GM23248 (cell line): ENCODE results near the gene EXOC2. TPM values are rescaled to one million over a fixed set of nuclear protein-coding genes. Genes with fewer than 3 reads are reported as not detected.

ENCODE experiments used
- DNase-seq: peaks from one replicate; pipeline ENCODE4 v3.0.0-alpha.2; 2015
- H2AFZ ChIP-seq: fragments of 200-600 bp; sonication (generic); 2 replicates; pipeline ENCODE4 v1.6.1; 2016; ENCODE audit warnings: antibody characterized with exemption
- H3F3A ChIP-seq: fragments of 200-600 bp; sonication (generic); 2 replicates; pipeline ENCODE4 v1.6.1; 2016; ENCODE audit warnings: mild to moderate bottlenecking, antibody characterized with exemption, mixed run types; ENCODE audit not compliant: insufficient read depth
- H3K27ac ChIP-seq: fragments of 200-600 bp; sonication (generic); 2 replicates; pipeline ENCODE4 v1.5.1; 2016; ENCODE audit warnings: mild to moderate bottlenecking
- H3K27me3 ChIP-seq: fragments of 200-600 bp; sonication (generic); replicated peaks from 2 replicates; pipeline ENCODE4 v1.6.1; 2016; ENCODE audit warnings: mild to moderate bottlenecking; ENCODE audit not compliant: insufficient read depth
- H3K36me3 ChIP-seq: fragments of 200-600 bp; sonication (generic); 2 replicates; pipeline ENCODE4 v1.6.1; 2016; ENCODE audit warnings: low read depth, mild to moderate bottlenecking
- H3K4me1 ChIP-seq: fragments of 200-600 bp; sonication (generic); 2 replicates; pipeline ENCODE4 v1.6.1; 2016; ENCODE audit warnings: mild to moderate bottlenecking; ENCODE audit not compliant: insufficient read depth
- H3K4me2 ChIP-seq: fragments of 200-600 bp; sonication (generic); one replicate; pipeline ENCODE4 v1.6.1; 2016; ENCODE audit warnings: mild to moderate bottlenecking; ENCODE audit not compliant: unreplicated experiment
- H3K4me3 ChIP-seq: fragments of 200-600 bp; sonication (generic); 2 replicates; pipeline ENCODE4 v1.5.1; 2016; ENCODE audit warnings: mild to moderate bottlenecking
- H3K79me2 ChIP-seq: fragments of 200-600 bp; sonication (generic); 2 replicates; pipeline ENCODE4 v1.6.1; 2016; ENCODE audit warnings: mild to moderate bottlenecking; ENCODE audit not compliant: insufficient read depth
- H3K9ac ChIP-seq: fragments of 200-600 bp; sonication (generic); 2 replicates; pipeline ENCODE4 v1.6.1; 2016; ENCODE audit warnings: mild to moderate bottlenecking
- H3K9me2 ChIP-seq: fragments of 200-600 bp; sonication (generic); 2 replicates; pipeline ENCODE4 v1.6.1; 2016; ENCODE audit warnings: mixed run types, mild to moderate bottlenecking, moderate library complexity; ENCODE audit not compliant: insufficient read depth
- H3K9me3 ChIP-seq: fragments of 200-600 bp; sonication (generic); one replicate; pipeline ENCODE4 v1.6.1; 2017; ENCODE audit warnings: low read depth
- H4K20me1 ChIP-seq: fragments of 200-600 bp; sonication (generic); 2 replicates; pipeline ENCODE4 v1.6.0; 2016; ENCODE audit not compliant: insufficient read depth
- EZH2 ChIP-seq: fragments of 200-600 bp; sonication (generic); IDR thresholded peaks from 2 replicates; pipeline ENCODE4 v1.6.1; 2018; ENCODE audit warnings: antibody characterized with exemption, mild to moderate bottlenecking; ENCODE audit not compliant: insufficient read depth, poor library complexity, severe bottlenecking
- EZH2phosphoT487 ChIP-seq: fragments of 200-600 bp; sonication (generic); IDR thresholded peaks from 2 replicates; pipeline ENCODE4 v1.6.1; 2018; ENCODE audit warnings: antibody characterized with exemption, moderate library complexity, mild to moderate bottlenecking, low read depth; ENCODE audit not compliant: insufficient read depth
- WGBS, 2 experiments: methylation state at CpG; one replicate each; pipeline ENCODE4 v1.1.6; 2015 to 2017; ENCODE audit warnings: low lambda C conversion rate in 2 of 2, low coverage in 1 of 2; ENCODE audit errors: missing lambda C conversion rate in 2 of 2; 5-methylcytosine and 5-hydroxymethylcytosine counted together
- in situ Hi-C: fragments of 300-500 bp; cut with MboI; formaldehyde crosslinking; loops from 2 replicates; pipeline ENCODE4 v1.15.0; 2020
- polyA plus RNA-seq: library from polyadenylated mRNA; unstranded; fragments of >200 nt; fragmentation: Nextera tagmentation; extraction: Ambion mirVana; gene quantifications from 2 replicates; pipeline ENCODE4 v1.2.1, GENCODE V29; 2016
- total RNA-seq: library from RNA; depleted of rRNA; stranded (reverse); fragments of >200 nt; shearing (Covaris generic); gene quantifications from 2 replicates; pipeline ENCODE4 v1.2.3, GENCODE V29; 2014

Gene EXOC2
- total and polyA plus RNA-seq, 2 experiments from 2014 or later, result 17.5 to 32.9 TPM

DNA sequence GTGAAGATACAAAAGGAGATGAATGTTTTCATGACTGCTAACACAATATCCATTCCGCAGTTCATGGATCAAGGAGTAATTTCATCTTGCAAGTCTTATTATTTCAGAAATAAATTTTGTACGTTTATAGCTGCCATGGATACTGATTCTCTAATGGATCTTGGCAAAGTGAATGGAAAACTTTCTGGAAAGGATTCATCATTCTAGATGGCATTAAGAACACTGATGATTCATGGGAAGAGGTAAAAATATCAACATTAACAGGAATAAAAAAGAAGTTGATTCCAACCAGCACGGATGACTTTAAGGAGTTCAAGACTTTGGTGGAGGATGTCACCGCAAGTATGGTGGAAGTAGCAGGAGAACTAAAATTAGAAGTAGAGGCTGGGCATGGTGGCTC lies 38.8 kb downstream of the EXOC2 start:
- Histone ChIP-seq H3K36me3 (no peaks in the 10 kb centered on the region), H3K4me2 (no peak overlapping the region), H3K27ac (no peak overlapping the region), H3F3A (no peaks in the 10 kb centered on the region), H3K9me2 (no peaks in the 10 kb centered on the region; the same call in 1 of the 2 replicates), H3K27me3 (no peaks in the 10 kb centered on the region), H3K9ac (no peak overlapping the region), H3K4me3 (no peak overlapping the region), H2AFZ (no peak overlapping the region), H3K9me3 (no peaks in the 10 kb centered on the region), H4K20me1 (no peaks in the 10 kb centered on the region), H3K4me1 (0 out of 2 replicates have a peak, but pooled peaks cover 7% of the 10 kb centered on the region), H3K79me2 (peaks cover 49% of the 10 kb centered on the region)
- TF ChIP-seq EZH2phosphoT487 (no peak), EZH2 (no peak)
- WGBS, 2 experiments, result 73 to 74% methylated on average over 4 of the region's 4 CpGs
- DNase-seq, result no peak
- in situ Hi-C loops, result no loop called here

DNA sequence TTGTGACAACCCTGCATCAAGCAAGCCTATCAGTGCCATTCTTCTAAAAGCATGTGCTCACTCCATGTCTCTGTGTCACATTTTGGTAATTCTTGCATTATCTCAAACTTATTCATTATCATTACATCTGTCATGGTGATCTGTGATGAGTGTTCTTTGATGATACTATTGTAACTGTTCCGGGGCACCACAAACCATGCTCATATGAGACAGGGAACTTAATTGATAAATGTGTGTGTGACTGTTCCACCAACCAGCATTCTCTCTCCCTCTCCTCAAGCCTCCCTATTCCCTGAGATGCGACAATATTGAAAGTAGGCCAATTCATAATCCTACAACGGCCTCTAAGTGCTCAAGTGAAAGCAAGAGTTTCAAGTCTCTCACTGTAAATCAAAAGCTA lies 40.1 kb downstream of the EXOC2 start:
- H3F3A ChIP-seq, result no peaks in the 10 kb centered on the region
- TF ChIP-seq EZH2 (no peak), EZH2phosphoT487 (no peak)
- H2AFZ ChIP-seq, result no peak overlapping the region
- no peak for DNase-seq
- 96 to 100% methylated on average over 3 of the region's 3 CpGs for WGBS, 2 experiments
- H3K27me3 ChIP-seq, result no peaks in the 10 kb centered on the region
- no peaks in the 10 kb centered on the region; the same call in 1 of the 2 replicates for H3K9me2 ChIP-seq
- no peaks in the 10 kb centered on the region for H4K20me1 ChIP-seq
- H3K4me2 ChIP-seq, result no peak overlapping the region
- 0 out of 2 replicates have a peak, but pooled peaks cover 3% of the 10 kb centered on the region for H3K4me1 ChIP-seq
- no peak overlapping the region for H3K27ac ChIP-seq
- H3K9ac ChIP-seq, result no peak overlapping the region
- in situ Hi-C loops, result no loop called here
- H3K36me3 ChIP-seq, result no peaks in the 10 kb centered on the region
- H3K79me2 ChIP-seq, result peaks cover 44% of the 10 kb centered on the region
- no peaks in the 10 kb centered on the region for H3K9me3 ChIP-seq
- no peak overlapping the region for H3K4me3 ChIP-seq

- in situ Hi-C loops, result no loop called here
- 84 to 87% methylated on average over 4 of the region's 4 CpGs for WGBS, 2 experiments
- Histone ChIP-seq H3K4me1 (no peaks in the 10 kb centered on the region), H3K36me3 (no peaks in the 10 kb centered on the region), H3F3A (no peaks in the 10 kb centered on the region), H3K27ac (no peak overlapping the region), H3K79me2 (peaks cover 48% of the 10 kb centered on the region), H4K20me1 (no peaks in the 10 kb centered on the region), H2AFZ (no peak overlapping the region), H3K9ac (no peak overlapping the region), H3K9me2 (no peaks in the 10 kb centered on the region; the same call in 1 of the 2 replicates), H3K27me3 (no peaks in the 10 kb centered on the region), H3K4me2 (no peak overlapping the region), H3K4me3 (no peak overlapping the region), H3K9me3 (no peaks in the 10 kb centered on the region)
- TF ChIP-seq EZH2 (no peak), EZH2phosphoT487 (no peak)
- no peak for DNase-seq
Measured at GRCh38 chr6:650098-650497, 42.8 kb downstream of the EXOC2 start.

- Histone ChIP-seq H3K9ac (no peak overlapping the region), H4K20me1 (peaks cover 13% of the 10 kb centered on the region; the same call in 1 of the 2 replicates), H3K4me2 (no peak overlapping the region), H3K4me1 (no peaks in the 10 kb centered on the region), H3K9me2 (no peaks in the 10 kb centered on the region), H3K36me3 (no peaks in the 10 kb centered on the region), H3K9me3 (no peaks in the 10 kb centered on the region), H2AFZ (no peak overlapping the region), H3F3A (no peaks in the 10 kb centered on the region), H3K4me3 (no peak overlapping the region), H3K79me2 (peaks cover 57% of the 10 kb centered on the region), H3K27ac (no peak overlapping the region), H3K27me3 (no peaks in the 10 kb centered on the region)
- TF ChIP-seq EZH2, result no peak
- TF ChIP-seq EZH2phosphoT487, result no peak
- DNase-seq, result no peak
- in situ Hi-C loops, result no loop called here
Measured at GRCh38 chr6:642805-643204, 50.1 kb downstream of the EXOC2 start.

DNA sequence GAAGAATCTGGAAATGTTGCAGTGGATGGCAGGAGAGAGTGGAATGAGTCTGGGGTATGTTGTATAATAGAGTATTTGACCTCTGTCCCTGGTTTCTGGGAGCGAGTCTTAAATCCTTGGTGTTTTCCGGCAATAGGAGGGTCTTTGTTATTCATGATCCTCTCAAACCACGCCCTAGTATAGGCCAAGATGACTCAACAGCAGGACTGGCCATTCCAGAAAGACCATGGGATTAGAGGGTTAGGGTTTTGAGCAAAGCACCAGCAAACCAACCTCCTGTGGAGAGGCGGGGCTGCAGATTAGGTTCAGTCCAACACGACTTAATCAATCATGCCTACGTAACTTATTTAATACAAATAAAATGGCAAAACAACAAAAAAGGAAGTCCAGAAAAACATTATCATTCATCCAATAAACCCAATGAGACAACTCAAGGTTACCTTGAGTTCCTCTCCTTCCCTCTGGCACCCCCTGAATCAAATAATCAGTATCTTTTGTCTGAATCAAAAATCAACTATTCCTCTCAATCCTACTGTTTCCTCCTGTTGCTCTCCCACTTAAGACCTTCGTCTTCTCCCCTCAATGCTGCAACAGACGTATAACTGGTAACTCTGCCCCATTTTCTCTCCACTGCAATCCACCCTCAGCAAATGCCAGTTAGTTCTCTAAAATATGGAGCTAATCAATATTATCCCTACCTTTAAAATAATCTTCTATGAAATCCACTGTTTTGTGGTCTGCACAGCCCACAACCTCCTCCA lies 51.5 kb downstream of the EXOC2 start:
- peaks cover 13% of the 10 kb centered on the region; the same call in 1 of the 2 replicates for H4K20me1 ChIP-seq
- DNase-seq, result no peak
- no peak overlapping the region for H3K4me3 ChIP-seq
- H3K27ac ChIP-seq, result no peak overlapping the region
- H3K4me2 ChIP-seq, result no peak overlapping the region
- no peaks in the 10 kb centered on the region for H3K36me3 ChIP-seq
- no peak overlapping the region for H3K9ac ChIP-seq
- in situ Hi-C loops, result no loop called here
- H3K9me3 ChIP-seq, result no peaks in the 10 kb centered on the region
- TF ChIP-seq EZH2, result no peak
- TF ChIP-seq EZH2phosphoT487, result no peak
- no peaks in the 10 kb centered on the region for H3K27me3 ChIP-seq
- H3F3A ChIP-seq, result no peaks in the 10 kb centered on the region
- H2AFZ ChIP-seq, result no peak overlapping the region
- H3K9me2 ChIP-seq, result no peaks in the 10 kb centered on the region
- peaks cover 44% of the 10 kb centered on the region for H3K79me2 ChIP-seq
- no peaks in the 10 kb centered on the region for H3K4me1 ChIP-seq
- 97 to 98% methylated on average over 8 of the region's 8 CpGs for WGBS, 2 experiments
